ENCODE measurements around the gene JOSD1. TPM values are rescaled to one million over a fixed set of nuclear protein-coding genes. Genes with fewer than 3 reads are reported as not detected.

The JOSD1 gene
- total and polyA plus RNA-seq, 4 donors = 3.4 to 20.6 (median 14.7) TPM

GRCh38 chr22:38706901-38707195 lies 6.1 kb upstream of the JOSD1 start:
- H3K27me3 ChIP-seq (ENCODE audit: control insufficient read depth in 4 of 4, insufficient read depth in 4 of 4, low read length in 3 of 4) = no peaks in the 10 kb centered on the region
- DNase-seq (ENCODE audit: low spot score) = no peak
- H3K36me3 ChIP-seq (ENCODE audit: control insufficient read depth in 4 of 4, insufficient read depth in 3 of 4, low read depth in 1 of 4, low read length in 3 of 4) = peaks cover 0 to 6% (median 3%) of the 10 kb centered on the region in 4 donors
- 8% methylated on average over 4 of the region's 4 CpGs for WGBS
- peaks cover 0 to 29% (median 18%) of the 10 kb centered on the region in 4 donors for H3K4me1 ChIP-seq (ENCODE audit: control insufficient read depth in 4 of 4, insufficient read depth in 4 of 4, low read length in 3 of 4)
- TF ChIP-seq SP1 (IDR thresholded peaks at IDR 0.05) (no peak), NR2F2 (IDR thresholded peaks at IDR 0.05) (no peak), YY1 (IDR thresholded peaks at IDR 0.05) (no peak), GABPA (IDR thresholded peaks at IDR 0.05 in 1 of 2, conservative IDR thresholded peaks at IDR 0.05 in 1 of 2) (no peak), HNF4G (IDR thresholded peaks at IDR 0.05) (no peak), EGR1 (IDR thresholded peaks at IDR 0.05; ENCODE audit: low read depth in 2 of 2) (no peak), RXRA (IDR thresholded peaks at IDR 0.05) (no peak)
- H3K27ac ChIP-seq (ENCODE audit: low read depth in 1 of 2, low read length in 2 of 2) = peak overlapping the region; percentile 94
- no peaks in the 10 kb centered on the region for H3K9me3 ChIP-seq (ENCODE audit: control insufficient read depth in 4 of 4, low read length in 3 of 4)
- H3K4me3 ChIP-seq (ENCODE audit: low read depth in 1 of 3, low read length in 3 of 3) = peak overlapping the region; percentile 75 to 93 (median 93)
- H3K9ac ChIP-seq (ENCODE audit: low read depth in 1 of 2, low read length in 2 of 2) = peak overlapping the region; percentile 77 to 83

GRCh38 chr22:38706101-38706900 lies 5.6 kb upstream of the JOSD1 start:
- Histone ChIP-seq H3K9ac (ENCODE audit: low read depth in 1 of 2, low read length in 2 of 2) (peak overlapping the region; percentile 77 to 83), H3K36me3 (ENCODE audit: control insufficient read depth in 4 of 4, insufficient read depth in 3 of 4, low read depth in 1 of 4, low read length in 3 of 4) (peaks cover 0 to 6% (median 3%) of the 10 kb centered on the region in 4 donors), H3K4me1 (ENCODE audit: control insufficient read depth in 4 of 4, insufficient read depth in 4 of 4, low read length in 3 of 4) (peaks cover 0 to 33% (median 19%) of the 10 kb centered on the region in 4 donors), H3K4me3 (ENCODE audit: low read depth in 1 of 3, low read length in 3 of 3) (peak overlapping the region; percentile 75 to 93 (median 93)), H3K9me3 (ENCODE audit: control insufficient read depth in 4 of 4, low read length in 3 of 4) (no peaks in the 10 kb centered on the region), H3K27ac (ENCODE audit: low read depth in 1 of 2, low read length in 2 of 2) (peak overlapping the region; percentile 94), H3K27me3 (ENCODE audit: control insufficient read depth in 4 of 4, insufficient read depth in 4 of 4, low read length in 3 of 4) (no peaks in the 10 kb centered on the region)
- TF ChIP-seq, protein P1, sequence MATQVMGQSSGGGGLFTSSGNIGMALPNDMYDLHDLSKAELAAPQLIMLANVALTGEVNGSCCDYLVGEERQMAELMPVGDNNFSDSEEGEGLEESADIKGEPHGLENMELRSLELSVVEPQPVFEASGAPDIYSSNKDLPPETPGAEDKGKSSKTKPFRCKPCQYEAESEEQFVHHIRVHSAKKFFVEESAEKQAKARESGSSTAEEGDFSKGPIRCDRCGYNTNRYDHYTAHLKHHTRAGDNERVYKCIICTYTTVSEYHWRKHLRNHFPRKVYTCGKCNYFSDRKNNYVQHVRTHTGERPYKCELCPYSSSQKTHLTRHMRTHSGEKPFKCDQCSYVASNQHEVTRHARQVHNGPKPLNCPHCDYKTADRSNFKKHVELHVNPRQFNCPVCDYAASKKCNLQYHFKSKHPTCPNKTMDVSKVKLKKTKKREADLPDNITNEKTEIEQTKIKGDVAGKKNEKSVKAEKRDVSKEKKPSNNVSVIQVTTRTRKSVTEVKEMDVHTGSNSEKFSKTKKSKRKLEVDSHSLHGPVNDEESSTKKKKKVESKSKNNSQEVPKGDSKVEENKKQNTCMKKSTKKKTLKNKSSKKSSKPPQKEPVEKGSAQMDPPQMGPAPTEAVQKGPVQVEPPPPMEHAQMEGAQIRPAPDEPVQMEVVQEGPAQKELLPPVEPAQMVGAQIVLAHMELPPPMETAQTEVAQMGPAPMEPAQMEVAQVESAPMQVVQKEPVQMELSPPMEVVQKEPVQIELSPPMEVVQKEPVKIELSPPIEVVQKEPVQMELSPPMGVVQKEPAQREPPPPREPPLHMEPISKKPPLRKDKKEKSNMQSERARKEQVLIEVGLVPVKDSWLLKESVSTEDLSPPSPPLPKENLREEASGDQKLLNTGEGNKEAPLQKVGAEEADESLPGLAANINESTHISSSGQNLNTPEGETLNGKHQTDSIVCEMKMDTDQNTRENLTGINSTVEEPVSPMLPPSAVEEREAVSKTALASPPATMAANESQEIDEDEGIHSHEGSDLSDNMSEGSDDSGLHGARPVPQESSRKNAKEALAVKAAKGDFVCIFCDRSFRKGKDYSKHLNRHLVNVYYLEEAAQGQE (IDR thresholded peaks at IDR 0.05) = no peak
- TF ChIP-seq YY1 (IDR thresholded peaks at IDR 0.05) (peak; percentile 42), SP1 (IDR thresholded peaks at IDR 0.05) (no peak), HNF4A (conservative IDR thresholded peaks at IDR 0.05) (no peak)
- DNase-seq (ENCODE audit: low spot score) = peak; percentile 62
- under 1% methylated on average over 80 of the region's 80 CpGs for WGBS

DNA sequence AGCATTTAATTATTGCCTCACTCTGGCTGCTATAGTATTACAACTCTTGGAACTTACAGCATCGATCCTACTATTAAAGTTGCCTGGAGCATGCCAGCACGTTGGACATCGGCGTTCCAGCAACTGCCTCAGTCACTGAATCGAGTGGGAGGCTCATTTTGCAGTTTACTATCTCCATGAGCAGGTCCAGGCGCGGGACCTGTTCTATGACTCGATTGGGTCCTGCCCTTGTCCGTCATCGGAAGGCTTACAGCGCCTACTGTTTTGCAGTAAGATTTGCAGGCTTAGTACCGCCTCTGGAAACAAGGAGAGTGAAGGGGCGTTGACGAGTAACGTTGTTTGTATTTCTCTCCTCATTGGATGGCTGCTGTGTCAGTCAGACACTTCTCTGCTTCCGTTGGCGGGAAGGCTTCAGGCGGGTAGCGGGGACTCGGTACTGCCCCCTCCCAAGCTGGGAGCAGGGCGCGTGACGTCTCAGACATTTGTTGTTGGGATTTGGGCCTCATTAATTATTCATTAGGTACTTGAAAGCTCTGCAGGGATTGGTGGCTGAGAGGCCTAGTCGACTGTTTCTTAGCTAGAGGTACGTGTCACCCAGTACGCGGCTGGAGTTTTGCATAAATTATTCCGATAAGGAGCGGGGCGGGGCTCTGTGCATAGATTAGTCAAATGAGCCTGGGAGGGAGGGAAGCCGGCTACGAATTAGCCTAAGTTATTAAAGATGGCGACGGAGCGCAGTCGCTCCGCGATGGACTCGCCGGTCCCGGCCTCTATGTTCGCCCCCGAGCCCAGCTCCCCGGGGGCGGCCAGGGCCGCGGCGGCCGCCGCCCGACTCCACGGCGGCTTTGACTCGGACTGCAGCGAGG lies 4.7 kb upstream of the JOSD1 start, which contains the start of gene GTPBP1:
Gene GTPBP1, plus strand, starts transcription at position 710 of the 866 bp plus-strand sequence. Its CDS starts 12 bp downstream, at position 722.
- H3K27ac ChIP-seq (ENCODE audit: low read depth in 1 of 2, low read length in 2 of 2) = peak within 1 kb of the TSS; percentile 95 to 97
- H3K9ac ChIP-seq (ENCODE audit: low read depth in 1 of 2, low read length in 2 of 2) = peak within 1 kb of the TSS; percentile 87 to 96
- H3K4me1 ChIP-seq (ENCODE audit: control insufficient read depth in 4 of 4, insufficient read depth in 4 of 4, low read length in 3 of 4) = peaks cover 0 to 34% (median 19%) of the 10 kb centered on the region in 4 donors
- DNase-seq (ENCODE audit: low spot score) = peak; percentile 94
- no peaks in the 10 kb centered on the region for H3K9me3 ChIP-seq (ENCODE audit: control insufficient read depth in 4 of 4, low read length in 3 of 4)
- under 1% methylated on average over 55 of the region's 55 CpGs for WGBS
- H3K4me3 ChIP-seq (ENCODE audit: low read depth in 1 of 3, low read length in 3 of 3) = peak within 1 kb of the TSS; percentile 75 to 93 (median 93)
- no peaks in the 10 kb centered on the region for H3K27me3 ChIP-seq (ENCODE audit: control insufficient read depth in 4 of 4, insufficient read depth in 4 of 4, low read length in 3 of 4)
- peaks cover 0 to 4% (median 3%) of the 10 kb centered on the region in 4 donors for H3K36me3 ChIP-seq (ENCODE audit: control insufficient read depth in 4 of 4, insufficient read depth in 3 of 4, low read depth in 1 of 4, low read length in 3 of 4)
- TF ChIP-seq GABPA (IDR thresholded peaks at IDR 0.05 in 1 of 2, conservative IDR thresholded peaks at IDR 0.05 in 1 of 2) (peak; percentile 64 to 84), RXRA (IDR thresholded peaks at IDR 0.05) (peak; percentile 32 to 47), RAD21 (IDR thresholded peaks at IDR 0.05) (no peak), YY1 (IDR thresholded peaks at IDR 0.05) (peak; percentile 95), EGR1 (IDR thresholded peaks at IDR 0.05; ENCODE audit: low read depth in 2 of 2) (peak; percentile 38 to 52), CTCF (IDR thresholded peaks at IDR 0.05; ENCODE audit: low read depth, low read length, missing input control) (peak; percentile 25), ATF3 (IDR thresholded peaks at IDR 0.05) (no peak), SP1 (IDR thresholded peaks at IDR 0.05) (peak; percentile 99), HNF4G (IDR thresholded peaks at IDR 0.05) (no peak), TAF1 (conservative IDR thresholded peaks at IDR 0.05) (peak; percentile 78), FOXA2 (IDR thresholded peaks at IDR 0.05) (no peak)
- TF ChIP-seq, protein P2, sequence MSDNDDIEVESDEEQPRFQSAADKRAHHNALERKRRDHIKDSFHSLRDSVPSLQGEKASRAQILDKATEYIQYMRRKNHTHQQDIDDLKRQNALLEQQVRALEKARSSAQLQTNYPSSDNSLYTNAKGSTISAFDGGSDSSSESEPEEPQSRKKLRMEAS (IDR thresholded peaks at IDR 0.05) = peak; percentile 72

All from liver (tissue), 9 donors.